HTR-8/SVneo (cell line): ENCODE results near the gene DUSP16.

Experiments
- DNase-seq: peaks from one replicate; pipeline ENCODE4 v3.0.0; 2011; ENCODE audit warnings: low spot score, mixed read lengths; ENCODE audit not compliant: insufficient read length
- FAIRE-seq: peaks from 2 replicates; lab custom pipeline; 2011; peaks lifted over from hg19 to GRCh38; lab: Jason Lieb, UNC

The DUSP16 gene

DNA sequence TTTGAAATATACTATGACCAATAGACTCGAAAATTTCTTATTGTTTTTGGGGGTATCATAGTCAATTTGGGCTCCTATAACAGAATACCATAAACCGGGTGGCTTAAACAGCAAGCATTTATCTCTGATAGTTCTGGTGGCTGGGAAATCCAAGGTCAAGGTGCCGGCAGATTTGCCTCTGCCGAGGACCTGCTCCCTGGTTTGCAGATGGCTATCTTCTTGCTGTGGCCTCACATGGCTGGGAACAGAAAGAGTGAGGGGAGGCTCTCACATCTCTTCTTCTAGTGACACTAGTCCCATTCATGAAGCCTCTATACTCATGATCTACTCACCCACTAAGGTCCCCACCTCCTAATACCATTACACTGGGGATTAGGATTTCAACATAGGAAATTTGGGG, 135.1 kb downstream of the DUSP16 start:
- DNase-seq = no peak
- no peak for FAIRE-seq

DNA sequence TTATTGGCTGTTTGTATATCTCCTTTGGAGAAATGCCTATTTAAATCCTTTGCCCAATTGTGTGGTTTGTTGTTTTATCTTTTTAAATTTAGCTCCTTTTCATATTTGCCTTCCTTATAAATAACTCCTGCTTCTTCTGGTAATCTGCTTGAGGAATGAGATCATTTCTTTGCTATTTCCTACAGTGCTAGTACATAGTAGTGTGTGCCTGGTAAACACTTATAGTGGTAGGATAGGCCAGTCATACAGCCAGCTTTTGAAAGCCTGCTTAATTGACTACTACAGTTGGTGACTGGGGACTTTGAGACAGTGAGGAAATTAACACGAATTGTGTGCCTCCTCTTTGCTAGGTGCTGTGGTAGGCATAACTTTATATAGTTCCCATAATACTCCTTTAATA, 137.0 kb downstream of the DUSP16 start:
- DNase-seq = no peak

DNA sequence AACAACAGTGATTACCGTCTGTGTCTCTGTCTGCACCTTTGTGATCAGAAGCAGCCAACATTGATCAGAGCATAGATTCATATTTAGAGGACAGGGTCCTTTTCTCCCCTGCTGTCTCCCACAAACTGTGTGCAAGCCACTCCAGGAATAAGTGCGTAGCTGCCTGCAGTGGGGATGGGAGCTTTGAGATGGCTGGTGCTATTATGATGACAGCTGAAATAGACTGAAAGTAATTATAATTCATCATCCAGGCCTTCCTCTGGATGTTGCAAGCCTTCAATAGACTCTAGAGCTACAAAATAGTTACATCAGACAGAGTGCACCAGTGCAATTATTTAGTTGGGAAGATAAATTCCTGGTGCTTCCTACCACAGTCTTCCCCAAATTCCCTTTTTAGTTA, 137.7 kb downstream of the DUSP16 start:
- DNase-seq (no peak), FAIRE-seq (no peak)

More for the DNA sequence above, 137.0 kb downstream of the DUSP16 start:
- no peak for FAIRE-seq
